ENCODE data around the gene CXXC5.
"Not testable (repeated sequence)": the region's sequence is repeated elsewhere in the genome, so short reads cannot be mapped to it uniquely, and the experiment has no call there.

The CXXC5 gene

GRCh38 chr5:139619861-139620260, 28.3 kb upstream of the CXXC5 start:
- no peak for DNase-seq (ENCODE audit: low read depth)
- TF ChIP-seq CTCF (IDR thresholded peaks at IDR 0.05; ENCODE audit: insufficient read depth, low read depth, low read length, missing control alignments): no peak
- no peak overlapping the region for H3K4me3 ChIP-seq (ENCODE audit: low read depth, low read length)

GRCh38 chr5:139625398-139625797, 22.8 kb upstream of the CXXC5 start:
- H3K4me3 ChIP-seq (ENCODE audit: low read depth, low read length); DNase-seq (ENCODE audit: low read depth): not testable (repeated sequence)

- DNase-seq (ENCODE audit: low read depth): no peak
- H3K4me3 ChIP-seq (ENCODE audit: low read depth, low read length): no peak overlapping the region
- TF ChIP-seq CTCF (IDR thresholded peaks at IDR 0.05; ENCODE audit: insufficient read depth, low read depth, low read length, missing control alignments): no peak
Measured at GRCh38 chr5:139630855-139631254, 17.3 kb upstream of the CXXC5 start.

GRCh38 chr5:139631520-139632165, 16.5 kb upstream of the CXXC5 start:
- no peak for TF ChIP-seq CTCF (IDR thresholded peaks at IDR 0.05; ENCODE audit: insufficient read depth, low read depth, low read length, missing control alignments)
- no peak for DNase-seq (ENCODE audit: low read depth)
- H3K4me3 ChIP-seq (ENCODE audit: low read depth, low read length): no peak overlapping the region

- no peak overlapping the region for H3K4me3 ChIP-seq (ENCODE audit: low read depth, low read length)
- TF ChIP-seq CTCF (IDR thresholded peaks at IDR 0.05; ENCODE audit: insufficient read depth, low read depth, low read length, missing control alignments): peak; percentile 99
- peak; percentile 90 for DNase-seq (ENCODE audit: low read depth)
Measured at GRCh38 chr5:139633295-139634027, 14.7 kb upstream of the CXXC5 start.

GRCh38 chr5:139634028-139634325, 14.2 kb upstream of the CXXC5 start:
- H3K4me3 ChIP-seq (ENCODE audit: low read depth, low read length): no peak overlapping the region
- TF ChIP-seq CTCF (IDR thresholded peaks at IDR 0.05; ENCODE audit: insufficient read depth, low read depth, low read length, missing control alignments): no peak
- no peak for DNase-seq (ENCODE audit: low read depth)

- H3K4me3 ChIP-seq (ENCODE audit: low read depth, low read length): no peak overlapping the region
- TF ChIP-seq CTCF (IDR thresholded peaks at IDR 0.05; ENCODE audit: insufficient read depth, low read depth, low read length, missing control alignments): no peak
- DNase-seq (ENCODE audit: low read depth): no peak
Measured at GRCh38 chr5:139634541-139634940, 13.6 kb upstream of the CXXC5 start.

Measured in GM12865 (cell line).